ENCODE results near the gene PLEKHA7.

The PLEKHA7 gene

GRCh38 chr11:16809886-16810668 is 204.1 kb downstream of the PLEKHA7 start:
- no peak for DNase-seq (ENCODE audit: low spot score)

- DNase-seq (ENCODE audit: low spot score), result no peak
These were observed 206.9 kb downstream of the PLEKHA7 start for GRCh38 chr11:16807306-16807705.

GRCh38 chr11:16806791-16807190 is 207.4 kb downstream of the PLEKHA7 start:
- DNase-seq (ENCODE audit: low spot score), result no peak

GRCh38 chr11:16805938-16806337 is 208.3 kb downstream of the PLEKHA7 start:
- DNase-seq (ENCODE audit: low spot score), result no peak

GRCh38 chr11:16804104-16804947 is 209.9 kb downstream of the PLEKHA7 start:
- DNase-seq (ENCODE audit: low spot score), result no peak

GRCh38 chr11:16801288-16801980 is 212.8 kb downstream of the PLEKHA7 start:
- no peak for DNase-seq (ENCODE audit: low spot score)

- no peak for DNase-seq (ENCODE audit: low spot score)
These were observed 213.8 kb downstream of the PLEKHA7 start for GRCh38 chr11:16800382-16800781.

GRCh38 chr11:16799890-16800289 is 214.3 kb downstream of the PLEKHA7 start:
- DNase-seq (ENCODE audit: low spot score), result no peak

GRCh38 chr11:16799221-16799620 is 215.0 kb downstream of the PLEKHA7 start:
- no peak for DNase-seq (ENCODE audit: low spot score)

GRCh38 chr11:16797776-16798175 is 216.4 kb downstream of the PLEKHA7 start:
- no peak for DNase-seq (ENCODE audit: low spot score)

GRCh38 chr11:16796311-16796710 is 217.9 kb downstream of the PLEKHA7 start:
- no peak for DNase-seq (ENCODE audit: low spot score)

GRCh38 chr11:16795146-16795545 is 219.1 kb downstream of the PLEKHA7 start:
- DNase-seq (ENCODE audit: low spot score), result no peak

- no peak for DNase-seq (ENCODE audit: low spot score)
These were observed 220.0 kb downstream of the PLEKHA7 start for GRCh38 chr11:16794047-16794818.

GRCh38 chr11:16793511-16793910 is 220.7 kb downstream of the PLEKHA7 start:
- DNase-seq (ENCODE audit: low spot score), result no peak

- DNase-seq (ENCODE audit: low spot score), result no peak
These were observed 221.2 kb downstream of the PLEKHA7 start for GRCh38 chr11:16793009-16793408.

- DNase-seq (ENCODE audit: low spot score), result no peak
These were observed 221.8 kb downstream of the PLEKHA7 start for GRCh38 chr11:16792426-16792825.

- DNase-seq (ENCODE audit: low spot score), result no peak
These were observed 222.8 kb downstream of the PLEKHA7 start for GRCh38 chr11:16791191-16791961.

GRCh38 chr11:16790486-16791190 is 223.6 kb downstream of the PLEKHA7 start:
- no peak for DNase-seq (ENCODE audit: low spot score)

- no peak for DNase-seq (ENCODE audit: low spot score)
These were observed 224.4 kb downstream of the PLEKHA7 start for GRCh38 chr11:16789560-16790485.
